Right lobe of liver (tissue), 6 donors: Measurements from ENCODE around the gene LRRC10. TPM values are rescaled to one million over a fixed set of nuclear protein-coding genes. Genes with fewer than 3 reads are reported as not detected.

ENCODE experiments used
- ATAC-seq, 4 donors: fragments of 200-7000 bp; cut with Tn5 transposase; one replicate each; pipeline ENCODE4 v1.9.1; 2020; ENCODE audit warnings: mild to moderate bottlenecking in 4 of 4, moderate library complexity in 4 of 4
- DNase-seq, 3 donors: peaks; one replicate each; pipeline ENCODE4 v3.0.0-alpha.2; 2020
- H3K27ac ChIP-seq, 3 donors: fragments of 200-600 bp; one replicate each; pipeline ENCODE4 v1.8.0; 2022
- H3K27me3 ChIP-seq, 2 donors: fragments of 200-600 bp; one replicate each; pipeline ENCODE4 v1.8.0; 2022
- H3K36me3 ChIP-seq, 4 donors: fragments of 200-600 bp; sonication (generic) in 1 of 4; one replicate each; pipeline versions ENCODE4 v1.5.1 to v1.8.0; 2017 to 2022; ENCODE audit warnings: control low read depth in 1 of 4
- H3K4me1 ChIP-seq, 4 donors: fragments of 200-600 bp; sonication (generic) in 1 of 4; one replicate each; pipeline versions ENCODE4 v1.5.1 to v1.8.0; 2017 to 2022; ENCODE audit warnings: control low read depth in 1 of 4
- H3K4me3 ChIP-seq, 3 donors: fragments of 200-600 bp; one replicate each; pipeline ENCODE4 v1.8.0; 2022
- H3K9me3 ChIP-seq, 4 donors: fragments of 200-600 bp; sonication (generic) in 1 of 4; one replicate each; pipeline versions ENCODE4 v1.5.1 to v1.8.0; 2017 to 2022; ENCODE audit warnings: control low read depth in 1 of 4
- CTCF ChIP-seq, 4 donors: fragments of 200-600 bp in 3 of 4; fragments of 450-650 bp in 1 of 4; IDR thresholded peaks; one replicate each; pipeline versions ENCODE4 v1.5.1 to v1.8.0; 2016 to 2022; ENCODE audit warnings: antibody characterized with exemption in 4 of 4, mild to moderate bottlenecking in 2 of 4
- POLR2A ChIP-seq: fragments of 450-650 bp; IDR thresholded peaks from one replicate; pipeline ENCODE4 v1.6.1; 2017; ENCODE audit warnings: antibody characterized with exemption, mild to moderate bottlenecking
- WGBS: methylation state at CpG from one replicate; pipeline ENCODE4 v1.1.6; 2018; ENCODE audit warnings: low coverage, low lambda C conversion rate; ENCODE audit not compliant: insufficient coverage; ENCODE audit errors: missing lambda C conversion rate; 5-methylcytosine and 5-hydroxymethylcytosine counted together
- intact Hi-C, 2 donors: fragments of 100-400 bp; cut with DNase I; formaldehyde crosslinking; loops; one replicate each; pipeline versions ENCODE4 v1.11.2 to v1.14.1; 2022
- total RNA-seq, 6 experiments: library from RNA; depleted of rRNA in 2 of 6; stranded (reverse); fragments of >200 nt in 2 of 6; fragmentation: NEBNext Ultra II Directional in 3 of 6; extraction: Animal tissue kit (Norgen Biotek cat#: 25700) in 3 of 6; gene quantifications; one replicate each; pipeline versions ENCODE4 v1.1.0 to v1.2.4, GENCODE V29; 2016 to 2023
- donor health status: DM: no; HTN: yes; CAD: no.
- donor health status: DM: no; HTN: no; CAD: no.
- donor health status: DM: no; HTN: no; CAD: no.
- donor health status: DM: no; HTN: yes; CAD: no.
- donor health status: DM: no; HTN: yes; CAD: no.

The LRRC10 gene
- total RNA-seq, 6 experiments from 2014 or later, result not detected

- Histone ChIP-seq H3K9me3 (no peaks in the 10 kb centered on the region), H3K4me3 (no peak overlapping the region), H3K36me3 (peaks cover 0 to 56% (median 26%) of the 10 kb centered on the region in 4 donors), H3K4me1 (no peaks in the 10 kb centered on the region), H3K27ac (no peak overlapping the region), H3K27me3 (no peaks in the 10 kb centered on the region)
- intact Hi-C loops, result no loop called here
- no peak for ATAC-seq
- no peak for DNase-seq
- TF ChIP-seq POLR2A (no peak), CTCF (IDR thresholded peaks at IDR 0.05) (no peak)
These were observed 7.8 kb downstream of the LRRC10 start for GRCh38 chr12:69602954-69603353.

- Histone ChIP-seq H3K27me3 (no peaks in the 10 kb centered on the region), H3K36me3 (peaks cover 0 to 65% (median 33%) of the 10 kb centered on the region in 4 donors), H3K27ac (no peak overlapping the region), H3K4me3 (no peak overlapping the region), H3K9me3 (no peaks in the 10 kb centered on the region), H3K4me1 (no peaks in the 10 kb centered on the region)
- 97% methylated on average over 6 of the region's 6 CpGs for WGBS
- intact Hi-C loops, result no loop called here
- ATAC-seq, result no peak
- TF ChIP-seq CTCF (IDR thresholded peaks at IDR 0.05) (no peak), POLR2A (no peak)
- no peak for DNase-seq
These were observed 8.6 kb downstream of the LRRC10 start for GRCh38 chr12:69601962-69602685.

- no peaks in the 10 kb centered on the region for H3K9me3 ChIP-seq
- H3K4me3 ChIP-seq, result no peak overlapping the region
- H3K4me1 ChIP-seq, result no peaks in the 10 kb centered on the region
- no peak overlapping the region for H3K27ac ChIP-seq
- intact Hi-C loops, result no loop called here
- H3K27me3 ChIP-seq, result no peaks in the 10 kb centered on the region
- TF ChIP-seq CTCF (IDR thresholded peaks at IDR 0.05), result no peak
- TF ChIP-seq POLR2A, result no peak
- ATAC-seq (no peak), DNase-seq (no peak)
- H3K36me3 ChIP-seq, result peaks cover 0 to 75% (median 38%) of the 10 kb centered on the region in 4 donors
These were observed 9.9 kb downstream of the LRRC10 start for GRCh38 chr12:69600804-69601203.

GRCh38 chr12:69598174-69598753 is 12.4 kb downstream of the LRRC10 start:
- 48% methylated on average over 4 of the region's 4 CpGs for WGBS
- peaks cover 0 to 97% (median 46%) of the 10 kb centered on the region in 4 donors for H3K36me3 ChIP-seq
- H3K4me1 ChIP-seq, result no peaks in the 10 kb centered on the region
- DNase-seq, result no peak
- intact Hi-C loops, result no loop called here
- no peak overlapping the region for H3K27ac ChIP-seq
- no peak overlapping the region for H3K4me3 ChIP-seq
- no peak for TF ChIP-seq POLR2A
- no peak for TF ChIP-seq CTCF (IDR thresholded peaks at IDR 0.05)
- H3K27me3 ChIP-seq, result no peaks in the 10 kb centered on the region
- no peaks in the 10 kb centered on the region for H3K9me3 ChIP-seq
- peak in 3 of 4 donors; percentile 37 to 72 (median 39) for ATAC-seq
